ENCODE measurements around the gene NEU1.
"Not testable (repeated sequence)": the region's sequence is repeated elsewhere in the genome, so short reads cannot be mapped to it uniquely, and the experiment has no call there.

The NEU1 gene

DNA sequence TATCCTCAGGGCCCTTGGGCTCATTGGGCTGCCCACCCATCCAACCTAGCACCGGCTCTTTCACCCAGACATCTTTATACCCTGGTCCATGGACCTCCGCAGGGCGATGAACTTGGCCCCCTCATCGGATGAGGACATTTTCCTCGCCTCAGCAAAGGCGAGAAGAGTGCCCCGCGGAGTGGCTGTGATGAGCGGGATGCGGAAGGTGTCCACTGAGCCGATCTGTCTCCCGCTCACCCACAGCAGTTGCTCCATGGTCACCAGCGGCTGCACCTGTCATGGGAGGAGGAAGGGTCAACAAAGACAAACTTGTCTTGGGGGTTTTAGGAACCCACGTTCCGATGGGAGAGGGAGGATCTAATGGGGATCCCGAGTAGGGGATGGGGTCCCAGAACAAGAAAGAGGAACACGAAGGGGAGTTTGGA, 690 bp downstream of the NEU1 start:
- no peak for TF ChIP-seq CTCF (IDR thresholded peaks at IDR 0.05; ENCODE audit: low read depth, low read length, missing control alignments)
- H3K4me3 ChIP-seq (ENCODE audit: low read depth, low read length), result peak overlapping the region; percentile 91
- DNase-seq (ENCODE audit: low read depth), result no peak

- DNase-seq (ENCODE audit: low read depth), result no peak
- no peak overlapping the region for H3K4me3 ChIP-seq (ENCODE audit: low read depth, low read length)
- TF ChIP-seq CTCF (IDR thresholded peaks at IDR 0.05; ENCODE audit: low read depth, low read length, missing control alignments), result no peak
These were observed 1.5 kb downstream of the NEU1 start for GRCh38 chr6:31861150-31861549.

GRCh38 chr6:31860349-31860748, 2.3 kb downstream of the NEU1 start:
- no peak for DNase-seq (ENCODE audit: low read depth)
- TF ChIP-seq CTCF (IDR thresholded peaks at IDR 0.05; ENCODE audit: low read depth, low read length, missing control alignments), result no peak
- no peak overlapping the region for H3K4me3 ChIP-seq (ENCODE audit: low read depth, low read length)

- H3K4me3 ChIP-seq (ENCODE audit: low read depth, low read length), result no peak overlapping the region
- no peak for TF ChIP-seq CTCF (IDR thresholded peaks at IDR 0.05; ENCODE audit: low read depth, low read length, missing control alignments)
- DNase-seq (ENCODE audit: low read depth), result no peak
These were observed 2.7 kb downstream of the NEU1 start for GRCh38 chr6:31859923-31860322.

DNA sequence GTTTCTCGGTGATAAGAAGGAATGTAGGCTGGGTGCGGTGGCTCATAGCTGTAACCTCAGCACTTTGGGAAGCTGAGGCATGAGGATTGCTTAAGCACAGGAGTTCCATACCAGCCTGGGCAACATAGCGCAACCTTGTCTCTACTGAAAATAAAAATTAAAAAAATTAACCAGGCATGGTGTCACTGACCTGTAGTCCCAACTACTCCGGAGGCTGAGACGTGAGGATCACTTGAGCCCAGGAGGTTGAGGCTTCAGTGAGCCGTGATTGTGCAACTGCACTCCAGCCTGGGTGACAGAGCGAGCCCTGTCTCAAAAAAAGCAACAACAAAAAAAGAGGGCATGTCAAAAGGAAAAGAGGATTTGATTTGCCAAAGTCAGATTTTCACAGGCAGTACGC, 3.9 kb downstream of the NEU1 start:
- DNase-seq (ENCODE audit: low read depth), result no peak
- no peak for TF ChIP-seq CTCF (IDR thresholded peaks at IDR 0.05; ENCODE audit: low read depth, low read length, missing control alignments)
- H3K4me3 ChIP-seq (ENCODE audit: low read depth, low read length), result no peak overlapping the region

- DNase-seq (ENCODE audit: low read depth); H3K4me3 ChIP-seq (ENCODE audit: low read depth, low read length): not testable (repeated sequence)
These were observed 4.8 kb downstream of the NEU1 start for GRCh38 chr6:31857774-31858173.

DNA sequence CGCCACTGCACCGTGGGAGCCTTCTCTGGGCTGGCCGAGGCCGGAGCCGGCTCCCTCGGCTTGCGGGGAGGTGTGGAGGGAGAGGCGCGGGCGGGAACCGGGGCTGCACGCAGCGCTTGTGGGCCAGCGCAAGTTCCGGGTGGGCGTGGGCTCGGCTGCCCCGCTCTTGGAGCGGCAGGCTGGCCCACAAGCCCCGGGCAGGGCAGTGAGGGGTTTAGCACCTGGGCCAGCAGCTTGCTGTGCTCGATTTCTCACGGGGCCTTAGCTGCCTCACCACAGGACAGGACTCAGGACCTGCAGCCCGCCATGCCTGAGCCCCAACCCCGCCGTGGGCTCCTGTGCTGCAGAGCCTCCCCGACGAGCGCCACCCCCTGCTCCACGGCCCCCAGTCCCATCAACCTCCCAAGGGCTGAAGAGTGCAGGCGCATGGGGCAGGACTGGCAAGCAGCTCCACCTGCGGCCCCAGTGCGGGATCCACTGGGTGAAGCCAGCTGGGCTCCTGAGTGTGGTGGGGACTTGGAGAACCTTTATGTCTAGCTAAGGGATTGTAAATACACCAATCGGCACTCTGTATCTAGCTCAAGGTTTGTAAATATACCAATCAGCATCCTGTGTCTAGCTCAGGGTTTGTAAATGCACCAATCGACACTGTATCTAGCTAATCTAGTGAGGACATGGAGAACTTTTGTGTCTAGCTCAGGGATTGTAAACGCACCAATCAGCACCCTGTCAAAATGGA, 10.5 kb downstream of the NEU1 start:
- H3K4me3 ChIP-seq (ENCODE audit: low read depth, low read length); DNase-seq (ENCODE audit: low read depth): not testable (repeated sequence)

GRCh38 chr6:31851485-31851832, 11.2 kb downstream of the NEU1 start:
- no peak for TF ChIP-seq CTCF (IDR thresholded peaks at IDR 0.05; ENCODE audit: low read depth, low read length, missing control alignments)
- H3K4me3 ChIP-seq (ENCODE audit: low read depth, low read length), result no peak overlapping the region
- no peak for DNase-seq (ENCODE audit: low read depth)

All from GM12864 (cell line).